Stimulated activated CD4-positive, alpha-beta T cell treated with anti-CD3 and anti-CD28 coated beads, TNF-alpha, amount 100 ng/mL, for 1 hour (primary cell): ENCODE measurements around the gene ETFA.
"Not testable (repeated sequence)": the region's sequence is repeated elsewhere in the genome, so short reads cannot be mapped to it uniquely, and the experiment has no call there.

Source experiments
- DNase-seq, 3 donors: peaks; one replicate each; pipeline ENCODE4 v3.0.0-alpha.2; 2020; ENCODE audit warnings: low read depth in 3 of 3, low spot score in 1 of 3

Gene ETFA

DNA sequence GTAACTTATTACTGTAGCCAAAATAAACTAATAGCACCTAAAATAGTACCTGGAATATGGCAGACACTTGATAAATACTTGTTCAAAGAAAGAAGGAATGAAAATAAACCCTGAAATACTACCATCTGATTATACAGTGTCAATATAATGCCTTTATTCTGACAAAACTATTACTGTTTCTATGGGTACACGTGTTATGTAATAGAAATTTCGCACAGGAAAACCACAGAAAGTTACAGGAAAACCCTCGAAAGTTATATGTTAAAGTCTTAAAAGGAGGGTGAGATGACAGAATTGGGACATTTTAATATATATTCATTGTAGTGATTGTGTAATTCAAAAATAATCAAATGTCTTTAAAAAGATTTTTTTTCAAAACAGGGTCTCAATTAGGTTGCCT, 28.8 kb downstream of the ETFA start:
- no peak for DNase-seq

DNA sequence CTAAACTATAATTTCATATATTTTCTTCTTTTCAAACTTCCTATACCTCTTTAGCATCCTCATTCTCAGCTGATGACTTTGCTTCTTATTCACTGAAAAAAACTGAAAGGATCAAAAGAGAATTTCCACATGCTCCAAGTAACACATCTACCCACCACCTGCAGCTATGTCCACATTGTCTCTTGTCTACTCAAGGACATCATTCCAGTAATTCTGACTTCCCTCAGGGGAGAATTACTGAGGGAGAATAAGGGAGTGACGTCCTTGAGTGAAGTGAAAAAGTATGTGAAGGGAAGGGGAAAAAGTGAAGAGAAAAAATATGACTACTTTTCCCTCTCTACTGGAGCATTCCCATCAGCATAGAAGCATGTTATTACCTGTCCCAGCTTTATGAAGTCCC, 32.6 kb downstream of the ETFA start:
- DNase-seq: no peak

DNA sequence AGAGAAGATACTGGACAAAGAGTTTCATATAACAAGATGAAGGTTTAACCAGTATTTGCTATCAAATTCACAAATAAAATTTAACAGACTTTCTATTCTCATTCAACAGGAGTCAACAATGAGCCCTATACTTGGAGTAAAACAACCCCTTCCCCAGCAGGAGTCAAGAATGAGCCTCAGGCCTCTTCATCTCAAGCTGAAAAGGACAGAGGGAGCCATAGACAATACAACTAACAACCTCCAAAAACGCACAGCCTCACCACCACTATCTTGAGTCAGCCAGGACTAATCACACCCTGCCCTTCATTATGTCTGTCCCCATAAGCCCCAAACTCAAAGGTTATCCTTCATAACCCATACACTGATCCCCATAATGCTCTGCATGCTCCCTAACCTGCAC, 36.4 kb downstream of the ETFA start:
- DNase-seq: no peak

DNA sequence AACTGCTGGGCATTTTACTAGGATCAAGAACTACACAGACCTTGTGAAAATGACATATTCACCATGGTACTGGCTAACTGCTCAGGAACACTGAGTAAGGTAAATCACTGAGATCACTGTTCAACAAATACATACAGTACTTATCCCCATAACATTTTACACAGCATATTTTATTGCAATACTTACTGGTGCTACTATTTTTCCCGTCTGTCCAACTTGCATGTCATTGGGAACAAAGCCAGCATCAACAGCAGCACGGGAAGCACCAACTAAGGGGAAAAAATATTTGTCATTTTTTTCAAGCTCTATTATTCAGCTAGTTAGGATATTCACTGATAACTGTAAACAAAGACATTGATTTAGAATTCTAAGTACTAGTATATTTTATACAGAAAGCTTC, 37.0 kb downstream of the ETFA start:
- DNase-seq: no peak

DNA sequence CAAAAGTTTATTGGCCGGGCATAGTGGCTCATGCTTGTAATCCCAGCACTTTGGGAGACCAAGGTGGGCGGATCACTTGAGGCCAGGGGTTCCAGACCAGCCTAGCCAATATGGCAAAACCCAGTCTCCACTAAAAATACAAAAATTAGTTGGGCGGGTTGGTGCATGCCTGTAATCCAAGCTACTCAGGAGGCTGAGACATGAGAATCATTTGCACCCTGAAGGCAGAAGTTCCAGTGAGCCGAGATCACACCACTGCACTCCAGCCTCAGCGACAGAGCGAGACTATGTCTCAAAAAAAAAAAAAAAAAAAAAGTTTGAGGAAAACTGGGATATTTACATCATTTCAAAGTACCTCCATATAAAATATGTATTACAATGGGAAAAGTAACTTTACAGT, 40.4 kb downstream of the ETFA start:
- no peak for DNase-seq

DNA sequence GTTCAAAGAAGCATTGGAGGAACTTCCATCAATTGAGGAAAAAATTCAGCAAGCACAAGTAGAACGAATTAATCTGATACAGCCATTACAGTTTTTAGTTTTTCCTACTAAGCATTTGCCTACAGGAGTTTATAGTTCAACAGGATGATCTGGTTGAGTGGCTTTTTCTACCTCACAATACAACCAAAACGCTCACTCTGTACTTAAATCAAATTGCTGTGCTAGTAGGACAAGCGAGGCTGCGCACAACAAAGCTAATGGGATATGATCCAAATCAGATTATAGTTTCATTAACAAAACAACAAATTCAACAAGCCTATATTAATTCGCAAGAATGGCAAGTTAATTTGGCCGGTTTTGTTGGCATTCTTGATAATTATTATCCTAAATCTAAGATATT, 44.2 kb downstream of the ETFA start:
- no peak for DNase-seq

DNA sequence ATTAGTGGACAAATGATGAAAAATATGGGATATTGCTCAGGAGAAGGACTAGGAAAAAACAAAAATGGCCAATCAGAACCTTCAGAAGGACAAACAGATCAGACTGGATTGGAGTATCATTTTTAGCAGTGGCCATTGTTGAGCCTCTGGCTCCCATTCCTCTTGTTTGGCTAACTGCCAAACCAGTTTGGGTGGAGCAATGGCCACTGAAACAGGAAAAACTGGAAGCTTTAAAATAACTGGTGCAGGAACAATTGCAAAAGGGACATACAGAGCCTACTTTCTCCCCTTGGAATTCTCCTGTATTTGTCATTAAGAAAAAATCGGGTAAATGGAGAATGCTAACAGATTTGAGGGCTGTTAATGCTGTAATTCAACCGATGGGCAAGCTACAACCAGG, 45.5 kb downstream of the ETFA start:
- not testable (repeated sequence) for DNase-seq

DNA sequence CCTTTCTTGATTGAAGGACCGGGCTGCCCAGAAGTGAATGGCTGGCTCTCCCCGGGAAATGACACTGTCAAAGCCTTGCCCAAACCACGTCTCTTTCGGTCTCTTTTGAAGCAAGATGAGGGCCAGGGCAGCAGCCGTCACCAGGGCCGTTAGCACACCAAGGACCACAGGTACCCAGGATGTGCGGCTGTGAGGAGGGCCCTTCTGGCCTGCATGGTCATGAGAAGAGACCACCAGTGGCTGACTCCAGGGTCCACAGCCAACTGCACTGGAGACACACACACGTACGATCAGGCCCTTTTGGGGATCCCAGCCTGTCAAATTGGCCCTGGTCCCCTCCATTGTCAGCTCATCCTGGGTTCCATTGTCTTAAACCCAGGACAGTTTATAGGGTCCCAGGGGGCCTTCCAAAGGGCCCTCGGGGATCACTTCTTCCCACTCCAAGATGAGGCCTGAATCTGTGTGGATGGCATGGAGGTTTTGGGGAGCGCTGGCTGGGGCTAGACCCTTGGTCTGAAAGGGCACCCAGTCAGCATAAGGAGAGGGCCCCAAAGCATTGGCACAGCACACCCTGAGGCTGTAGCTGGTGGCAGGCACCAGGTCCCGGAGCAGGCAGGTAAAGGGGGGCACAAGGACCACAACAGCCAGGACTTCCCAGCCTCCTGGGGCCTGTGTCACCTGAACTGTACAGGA, 50.9 kb downstream of the ETFA start:
- DNase-seq: no peak

DNA sequence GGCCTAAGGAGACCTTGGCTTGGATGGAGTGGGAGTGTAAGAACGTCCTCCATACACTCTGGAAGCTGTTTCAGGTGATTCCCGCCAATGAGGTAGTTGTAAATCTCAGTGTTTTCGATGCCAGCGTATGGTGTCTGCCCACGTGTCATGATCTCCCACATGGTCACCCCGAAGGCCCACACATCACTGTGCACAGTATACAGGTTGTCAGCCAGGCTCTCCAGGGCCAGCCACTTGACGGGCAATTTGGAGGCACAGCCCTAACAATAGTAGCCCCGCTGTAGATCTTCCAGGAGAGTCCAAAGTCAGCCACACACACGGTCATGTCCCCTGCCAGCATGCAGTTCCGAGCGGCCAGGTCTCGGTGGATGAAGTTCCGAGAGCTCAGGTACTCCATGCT, 51.9 kb downstream of the ETFA start:
- DNase-seq: no peak

DNA sequence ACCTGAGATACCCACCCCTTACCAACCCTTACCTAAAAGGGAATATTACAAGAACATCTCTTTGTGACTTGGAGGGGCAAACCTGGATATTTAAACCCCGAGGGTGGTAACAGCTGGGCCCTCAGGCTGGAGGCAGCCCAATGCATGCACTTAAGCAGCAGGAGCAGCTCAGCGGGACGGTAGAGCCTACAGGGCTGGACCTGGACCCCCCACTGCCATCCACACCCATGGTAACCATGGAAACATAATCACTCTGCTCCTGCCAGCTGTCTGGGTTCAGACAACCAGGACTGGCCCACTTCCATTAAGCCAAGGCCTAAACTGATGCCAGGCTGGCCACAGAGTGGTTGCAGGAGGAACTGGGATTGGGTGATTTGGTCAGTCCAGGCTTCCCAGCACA, 52.8 kb downstream of the ETFA start:
- no peak for DNase-seq

DNA sequence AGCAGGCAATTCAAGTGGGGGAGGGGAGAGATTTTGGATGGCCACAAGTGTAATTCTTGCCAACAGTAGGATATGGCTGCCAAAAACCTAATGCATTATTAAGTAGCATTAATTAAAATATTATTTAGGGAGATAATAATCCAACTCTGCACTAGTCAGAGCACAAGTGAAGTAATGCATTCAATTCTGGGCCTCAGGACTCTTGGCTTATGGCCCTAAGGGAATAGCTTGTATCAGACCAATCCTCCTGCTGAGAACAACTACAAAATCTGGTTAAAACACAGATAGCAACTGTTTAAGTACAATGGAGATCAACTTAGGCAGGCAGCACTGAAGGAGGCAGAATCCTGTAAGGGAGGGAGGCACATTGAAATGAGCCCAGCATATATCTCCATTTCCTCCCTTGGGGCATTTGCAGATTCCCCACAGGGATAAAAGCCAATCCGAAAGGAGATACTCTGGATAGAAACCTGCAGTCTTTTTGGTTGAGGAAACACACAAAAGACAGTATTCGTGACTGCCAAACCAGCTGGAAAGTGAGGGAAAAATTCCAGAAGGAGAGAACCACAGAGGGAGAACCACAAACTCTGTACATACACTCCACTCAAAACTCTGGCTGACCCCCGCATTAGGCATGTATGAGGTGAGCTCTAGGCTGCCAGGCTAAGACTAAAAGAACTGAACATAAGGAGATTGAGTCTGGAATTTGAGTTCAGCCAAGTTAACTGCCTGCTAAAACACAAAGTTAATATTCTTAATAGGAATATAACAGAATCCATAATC, 57.4 kb downstream of the ETFA start:
- DNase-seq: no peak

DNA sequence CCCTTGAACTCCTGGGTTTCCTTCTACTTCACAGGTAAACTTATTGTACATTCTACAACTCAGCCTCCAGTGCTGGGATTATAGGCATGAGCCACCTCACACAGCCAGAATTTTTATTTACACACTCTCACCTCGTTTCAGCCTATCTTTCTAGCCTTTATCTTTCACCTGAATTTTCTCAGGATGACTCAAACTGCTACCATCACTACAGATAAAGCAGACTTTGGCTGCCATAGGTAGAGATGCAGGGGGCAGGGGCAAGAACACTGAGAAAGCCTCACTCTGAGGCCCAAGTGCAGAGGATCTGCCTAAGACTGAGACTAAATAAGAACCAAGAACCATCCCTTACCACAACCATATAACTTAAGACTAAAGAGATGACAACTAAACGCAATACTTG, 59.0 kb downstream of the ETFA start:
- no peak for DNase-seq

DNA sequence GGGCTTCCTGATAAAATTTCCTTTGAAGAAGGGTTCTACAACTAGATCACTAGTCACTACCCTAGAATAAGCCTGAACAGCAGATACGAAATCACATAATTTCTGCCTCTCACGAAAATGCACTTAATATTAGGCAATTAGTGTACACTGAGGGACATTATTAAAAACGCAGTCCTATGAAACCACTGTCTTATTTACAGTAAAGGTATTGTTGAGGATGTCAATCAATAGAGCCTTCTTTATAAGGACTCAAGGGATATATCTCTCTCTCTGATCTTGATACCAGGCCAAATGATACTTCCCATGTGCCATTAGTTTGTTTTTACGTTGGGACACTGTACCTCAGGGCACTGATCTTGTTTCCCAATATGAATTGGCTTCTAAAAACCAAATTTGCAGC, 59.6 kb downstream of the ETFA start:
- DNase-seq: no peak

DNA sequence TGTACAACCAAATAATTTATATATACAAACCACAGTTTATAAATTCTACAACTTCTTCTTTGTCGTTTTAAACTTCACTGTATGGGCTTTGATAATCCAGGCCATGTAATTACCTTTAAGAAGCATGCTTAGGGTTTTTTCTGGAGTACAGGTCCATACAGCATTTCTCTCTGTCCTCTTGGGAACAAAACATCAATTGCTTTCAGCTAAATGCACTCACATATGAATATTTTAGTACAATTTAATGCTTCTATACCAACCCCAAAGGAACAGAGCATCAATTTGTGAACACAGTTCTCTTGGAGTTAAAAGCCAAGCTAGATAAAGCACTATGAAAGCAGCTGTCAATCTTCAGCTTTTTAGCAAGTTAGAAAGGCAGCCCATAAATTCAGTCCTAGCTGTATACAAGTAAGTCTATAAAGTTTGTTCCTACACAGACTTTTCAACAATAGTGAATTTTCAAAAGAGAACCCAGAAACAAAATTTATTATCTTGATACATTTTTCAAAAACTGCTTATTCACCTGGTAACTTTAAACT, 66.1 kb downstream of the ETFA start:
- no peak for DNase-seq

DNA sequence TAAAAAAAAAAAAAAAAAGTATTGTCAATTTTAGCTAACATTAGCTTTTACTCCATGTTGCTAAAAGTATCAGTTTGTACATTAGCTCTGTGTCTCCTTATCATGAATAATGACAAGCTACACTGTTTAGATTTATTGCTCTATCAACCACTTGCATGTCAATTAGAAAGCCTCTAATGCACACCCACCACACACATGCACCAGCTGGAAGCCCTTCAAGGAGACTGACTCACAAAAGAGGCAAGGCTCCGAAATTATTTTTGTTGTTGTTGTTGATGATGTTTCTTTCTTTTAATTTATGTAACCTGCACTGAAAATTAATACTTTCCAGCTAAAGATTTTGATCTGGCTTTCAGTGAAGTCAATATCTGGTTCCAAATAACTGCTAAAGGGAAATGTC, 71.5 kb downstream of the ETFA start:
- no peak for DNase-seq

DNA sequence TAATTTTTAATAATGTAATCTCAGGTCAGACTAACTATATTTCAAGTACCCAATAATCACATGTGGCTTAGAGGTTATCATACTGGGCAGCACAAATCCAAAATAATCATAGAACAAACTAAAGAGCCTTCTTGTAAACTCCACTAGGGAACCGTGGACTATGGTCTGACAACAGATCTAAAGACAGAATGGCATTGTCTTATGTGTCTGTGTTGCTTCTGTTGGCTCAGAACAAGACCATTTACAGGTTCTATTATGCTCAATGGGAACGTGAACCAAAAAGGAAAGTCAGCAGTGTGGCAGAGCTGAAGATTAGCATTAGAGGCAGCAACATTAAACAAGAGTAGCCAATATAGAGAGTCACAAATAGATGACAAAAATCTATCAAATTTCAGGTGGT, 74.9 kb downstream of the ETFA start:
- DNase-seq: no peak

DNA sequence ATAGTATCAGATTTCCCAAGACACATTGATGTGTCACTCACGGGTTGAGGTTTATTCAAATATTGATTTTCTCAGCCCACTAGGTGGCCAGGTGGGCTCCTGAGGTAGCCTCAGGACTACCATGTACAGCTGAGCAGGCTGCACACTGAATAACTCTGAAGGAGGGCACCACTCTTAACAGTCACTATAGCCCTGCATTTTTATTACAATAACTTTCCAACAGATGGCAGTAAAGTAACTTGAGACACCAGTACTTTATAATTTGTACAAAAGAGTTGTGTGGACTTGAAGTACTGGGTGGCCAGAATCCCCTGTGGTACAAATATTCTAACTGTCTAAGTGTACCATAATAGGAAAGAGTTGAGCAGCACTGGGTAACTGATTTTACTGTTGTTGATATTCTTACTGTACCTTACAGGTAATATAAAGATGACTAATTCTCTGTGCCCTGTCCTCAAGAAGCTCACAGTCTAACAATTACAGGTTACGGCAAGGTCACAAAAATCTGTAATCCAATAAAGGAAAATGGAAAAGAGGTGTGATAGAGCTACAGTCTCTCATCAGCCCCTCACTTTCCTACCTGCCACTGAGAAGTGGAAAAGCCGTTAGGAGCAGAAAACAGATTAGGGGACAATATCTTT, 76.0 kb downstream of the ETFA start:
- no peak for DNase-seq

DNA sequence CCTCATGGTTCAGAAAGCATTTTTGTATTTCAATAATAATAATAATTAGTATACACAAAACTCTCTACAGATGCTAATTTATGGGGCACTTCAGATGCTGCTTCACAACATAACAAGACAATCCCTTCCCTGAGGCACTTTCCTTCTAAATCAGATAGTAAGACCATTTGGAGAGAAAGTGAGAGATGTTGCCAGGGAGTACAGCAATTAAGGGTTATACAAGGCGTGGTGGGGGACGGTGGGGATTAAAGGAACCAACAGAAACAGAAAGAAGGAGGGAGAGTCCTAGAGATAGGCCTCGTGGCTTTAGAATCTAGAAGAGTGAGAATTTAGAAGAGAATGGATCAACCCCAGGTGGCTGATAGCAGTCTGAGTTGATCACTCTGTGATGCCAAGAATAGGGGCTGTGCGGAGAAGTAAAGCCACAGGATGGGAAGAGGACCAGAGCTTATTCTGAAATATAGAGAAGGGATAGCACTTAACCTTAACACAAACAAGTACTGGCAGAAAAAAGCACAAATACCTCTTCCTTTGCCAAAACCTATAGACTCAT, 76.9 kb downstream of the ETFA start:
- DNase-seq: no peak

DNA sequence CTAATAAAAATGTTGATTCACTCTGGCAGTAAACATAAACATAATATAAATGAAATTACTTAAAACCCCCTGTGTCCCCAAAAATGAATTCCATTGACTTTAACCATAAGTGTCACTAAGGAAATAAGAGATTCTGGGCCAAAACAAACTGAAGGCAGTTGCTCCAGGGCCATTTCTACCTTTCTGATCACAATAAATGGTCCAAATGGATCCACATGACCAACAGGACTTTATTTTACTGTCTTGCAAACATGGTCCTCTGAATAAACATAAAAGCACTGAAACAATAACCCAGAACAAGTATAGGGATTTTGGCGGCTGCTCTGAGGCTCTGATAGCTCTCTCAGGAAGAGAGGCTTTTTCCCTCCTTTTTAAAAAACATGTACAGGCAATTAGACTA, 77.3 kb downstream of the ETFA start:
- no peak for DNase-seq

DNA sequence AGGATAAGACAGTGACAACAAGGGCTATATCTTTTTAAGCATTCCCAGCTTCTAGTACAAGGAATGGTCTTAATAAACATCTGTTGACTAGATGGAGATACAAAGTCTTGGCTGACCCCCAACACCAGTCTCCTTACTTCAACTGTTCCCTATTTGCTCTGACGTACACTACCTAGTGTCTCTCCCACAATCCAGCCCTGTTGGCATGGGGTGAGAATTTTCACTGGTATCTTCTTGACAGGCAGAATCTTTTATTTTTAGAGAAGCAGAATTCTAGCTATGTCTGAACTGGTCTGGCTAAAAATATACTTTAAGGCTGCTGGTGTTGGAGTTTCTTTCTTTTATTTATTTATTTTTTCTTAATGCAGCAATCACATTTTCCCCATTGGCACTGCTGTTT, 82.0 kb downstream of the ETFA start:
- DNase-seq: no peak

DNA sequence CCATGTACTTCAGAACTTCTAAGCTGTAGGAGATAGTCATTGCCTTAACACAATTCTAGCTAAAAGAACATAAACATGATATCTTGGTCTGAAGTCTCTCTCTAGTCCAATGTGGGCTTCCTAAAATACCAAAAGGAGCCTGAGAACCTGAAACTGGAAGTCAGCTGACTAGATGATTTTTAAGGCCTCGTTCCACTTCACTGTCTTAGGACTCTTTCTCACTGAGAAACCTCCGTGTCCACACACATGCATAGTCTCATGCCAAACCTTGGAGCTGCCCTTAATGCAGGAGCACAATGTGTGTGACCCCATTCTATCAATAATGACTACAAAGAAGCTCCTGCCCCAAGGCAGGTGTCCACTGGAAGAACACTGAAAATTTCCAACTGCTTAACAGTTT, 87.7 kb downstream of the ETFA start:
- no peak for DNase-seq

DNA sequence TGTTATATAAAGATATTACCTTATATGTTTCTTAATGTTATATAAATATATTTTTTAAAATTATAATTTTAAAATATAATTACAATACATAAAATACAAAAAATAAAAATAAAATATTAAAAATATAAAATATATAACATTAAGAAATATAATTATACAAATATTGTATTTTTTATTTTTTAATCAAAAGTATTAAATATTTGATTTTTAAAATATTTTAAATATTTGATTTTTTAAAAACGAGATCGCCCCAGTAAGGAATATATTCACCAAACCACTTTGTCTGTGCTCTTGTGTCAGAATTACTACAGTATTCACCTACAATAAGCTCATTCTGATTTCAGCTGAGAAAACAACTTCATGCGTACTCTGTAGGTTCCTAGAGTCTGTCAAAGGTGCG, 89.1 kb downstream of the ETFA start:
- no peak for DNase-seq
